D721Med (cell line): ENCODE results near the gene HNRNPU.

ENCODE experiments used
- DNase-seq: peaks from one replicate; pipeline ENCODE4 v3.0.0; 2011; ENCODE audit warnings: low spot score; ENCODE audit not compliant: insufficient read length
- FAIRE-seq: peaks from 2 replicates; lab custom pipeline; 2011; peaks lifted over from hg19 to GRCh38; lab: Jason Lieb, UNC
- TF ChIP-seq, protein P1 (sequence below): IDR thresholded peaks from 2 replicates; pipeline ENCODE4 v1.5.1; 2012; ENCODE audit warnings: mild to moderate bottlenecking, control low read depth; ENCODE audit not compliant: insufficient read depth; ENCODE audit errors: missing control alignments

Gene HNRNPU

DNA sequence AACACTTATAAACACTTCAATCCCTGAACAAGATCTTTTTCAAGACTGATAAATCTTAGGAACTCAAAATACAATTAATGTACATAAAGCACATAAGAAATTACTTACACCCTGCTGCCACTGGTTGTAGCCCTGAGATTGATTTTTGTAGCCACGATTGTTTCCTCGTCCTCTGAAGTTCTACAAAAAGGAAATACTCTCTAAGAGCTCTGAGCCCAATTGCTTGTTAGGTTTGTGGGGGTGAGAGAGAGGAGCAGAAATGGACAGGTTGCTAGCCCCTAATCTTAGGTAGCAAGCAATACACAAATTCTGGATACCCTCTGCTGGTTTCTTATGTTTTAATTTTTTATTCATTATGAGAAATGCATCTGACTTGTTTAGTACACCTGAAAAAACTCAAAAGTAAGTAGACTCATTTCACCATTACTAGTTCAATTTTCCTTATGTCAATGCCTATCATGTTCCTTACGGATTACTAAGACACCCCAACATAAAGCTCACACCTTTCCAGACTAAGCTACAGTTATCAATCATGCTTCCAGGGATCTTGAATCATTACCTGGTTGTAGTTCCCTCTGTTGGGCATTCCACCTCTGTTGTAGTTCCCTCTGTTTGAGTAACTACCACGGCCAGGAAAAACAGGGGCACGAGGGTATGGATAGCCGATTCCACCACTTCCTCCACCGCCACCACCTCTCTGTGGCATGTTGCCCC, 9.3 kb downstream of the HNRNPU start:
- TF ChIP-seq, protein P1, sequence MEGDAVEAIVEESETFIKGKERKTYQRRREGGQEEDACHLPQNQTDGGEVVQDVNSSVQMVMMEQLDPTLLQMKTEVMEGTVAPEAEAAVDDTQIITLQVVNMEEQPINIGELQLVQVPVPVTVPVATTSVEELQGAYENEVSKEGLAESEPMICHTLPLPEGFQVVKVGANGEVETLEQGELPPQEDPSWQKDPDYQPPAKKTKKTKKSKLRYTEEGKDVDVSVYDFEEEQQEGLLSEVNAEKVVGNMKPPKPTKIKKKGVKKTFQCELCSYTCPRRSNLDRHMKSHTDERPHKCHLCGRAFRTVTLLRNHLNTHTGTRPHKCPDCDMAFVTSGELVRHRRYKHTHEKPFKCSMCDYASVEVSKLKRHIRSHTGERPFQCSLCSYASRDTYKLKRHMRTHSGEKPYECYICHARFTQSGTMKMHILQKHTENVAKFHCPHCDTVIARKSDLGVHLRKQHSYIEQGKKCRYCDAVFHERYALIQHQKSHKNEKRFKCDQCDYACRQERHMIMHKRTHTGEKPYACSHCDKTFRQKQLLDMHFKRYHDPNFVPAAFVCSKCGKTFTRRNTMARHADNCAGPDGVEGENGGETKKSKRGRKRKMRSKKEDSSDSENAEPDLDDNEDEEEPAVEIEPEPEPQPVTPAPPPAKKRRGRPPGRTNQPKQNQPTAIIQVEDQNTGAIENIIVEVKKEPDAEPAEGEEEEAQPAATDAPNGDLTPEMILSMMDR = no peak
- FAIRE-seq (peak; percentile 69), DNase-seq (no peak)

DNA sequence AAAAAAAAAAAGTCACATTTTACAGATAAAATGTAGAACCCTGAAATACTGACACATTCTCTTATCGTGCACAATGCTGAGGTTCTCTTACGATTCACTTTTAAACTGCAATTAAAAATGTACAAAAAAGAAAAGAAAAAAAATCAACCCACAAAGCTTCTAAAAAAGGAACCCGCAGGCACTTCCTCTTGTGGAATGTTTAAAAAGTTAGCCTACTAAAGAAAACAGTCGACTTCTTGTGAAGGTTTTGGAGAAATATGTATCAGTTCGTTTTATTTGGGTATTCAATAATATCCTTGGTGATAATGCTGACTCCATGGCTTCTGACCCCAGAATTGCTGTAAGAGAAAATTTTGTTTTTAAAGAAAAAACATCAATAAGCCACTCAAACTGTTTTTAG, 10.2 kb downstream of the HNRNPU start:
- TF ChIP-seq, protein P1 = no peak
- FAIRE-seq (no peak), DNase-seq (no peak)

DNA sequence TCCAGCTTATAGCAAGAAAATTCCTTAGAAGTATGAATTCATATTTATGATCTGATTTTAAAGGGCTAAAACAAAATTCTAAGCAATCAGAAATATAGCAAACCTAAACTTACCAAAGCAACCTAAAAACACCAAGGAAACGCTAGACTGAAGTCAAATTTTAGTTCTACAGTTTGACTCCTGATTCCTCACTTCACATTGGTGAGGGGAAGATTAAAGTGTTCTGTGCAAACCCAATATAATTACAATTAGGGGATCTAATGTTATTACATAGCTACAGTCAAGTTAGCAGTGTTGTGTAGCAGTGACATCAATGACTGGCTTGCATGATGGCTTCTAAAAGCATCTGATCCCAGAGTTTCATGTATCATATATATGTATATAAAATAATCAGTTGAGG, 11.6 kb downstream of the HNRNPU start:
- TF ChIP-seq, protein P1 = no peak
- DNase-seq (no peak), FAIRE-seq (no peak)

- peak; percentile 46 for FAIRE-seq
- TF ChIP-seq, protein P1 = no peak
- DNase-seq = no peak
Measured at GRCh38 chr1:244851546-244852231, 12.7 kb downstream of the HNRNPU start.

DNA sequence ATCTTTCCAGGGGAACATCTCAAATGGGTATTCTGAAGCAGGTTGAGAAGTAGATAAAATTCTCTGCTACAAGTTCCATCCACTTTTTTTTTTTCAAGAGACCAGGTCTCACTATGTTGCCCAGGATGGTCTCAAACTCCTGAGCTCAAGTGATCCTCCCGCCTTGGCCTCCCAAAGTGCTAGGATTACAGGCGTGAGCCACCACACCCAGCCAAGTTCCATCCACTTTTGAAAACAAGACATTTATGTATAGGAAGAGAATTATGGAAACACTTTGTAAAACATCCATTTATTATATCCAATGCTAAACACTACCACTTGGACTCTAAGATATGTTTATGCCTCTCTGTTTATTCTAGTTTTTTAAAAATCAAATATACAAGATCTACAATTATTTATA, 13.4 kb downstream of the HNRNPU start:
- no peak for DNase-seq
- TF ChIP-seq, protein P1 = no peak
- FAIRE-seq = no peak

DNA sequence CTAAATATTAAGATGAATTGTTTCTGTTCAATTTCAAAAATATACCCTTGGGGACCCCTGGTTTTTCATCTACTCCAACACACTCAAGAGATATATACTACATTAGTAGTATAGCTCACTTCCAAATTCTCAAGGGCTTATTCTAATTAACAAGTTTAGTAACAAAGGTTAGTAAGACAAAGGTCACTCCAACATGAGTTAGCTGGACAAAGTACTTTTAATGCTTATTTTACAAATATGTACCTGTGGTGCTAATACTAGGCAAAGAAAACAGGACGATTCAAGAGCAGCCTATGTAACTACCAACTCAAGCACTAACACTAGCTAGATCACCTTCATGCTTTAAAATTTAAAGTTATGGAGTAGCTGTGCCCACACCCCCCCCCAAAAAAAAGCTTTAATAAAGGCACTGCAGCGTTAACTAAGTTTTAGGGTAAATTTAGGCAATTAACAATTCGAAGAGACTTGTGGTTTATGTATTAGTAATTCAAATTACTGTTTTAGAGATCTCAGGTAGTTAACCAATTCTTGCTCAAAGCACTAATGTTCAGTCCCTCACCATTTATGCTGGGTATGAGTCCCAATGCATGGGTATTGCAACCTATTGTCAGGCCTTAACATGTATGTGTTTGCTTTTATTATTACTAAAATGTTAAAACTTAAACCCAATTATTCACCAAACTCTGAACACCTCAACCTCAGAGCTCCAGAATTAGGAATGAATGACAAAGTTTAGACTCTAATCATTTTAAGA, 14.1 kb downstream of the HNRNPU start:
- TF ChIP-seq, protein P1 = no peak
- FAIRE-seq (peak; percentile 16), DNase-seq (no peak)
